Measurements from ENCODE around the gene PHKG2.

Gene PHKG2

DNA sequence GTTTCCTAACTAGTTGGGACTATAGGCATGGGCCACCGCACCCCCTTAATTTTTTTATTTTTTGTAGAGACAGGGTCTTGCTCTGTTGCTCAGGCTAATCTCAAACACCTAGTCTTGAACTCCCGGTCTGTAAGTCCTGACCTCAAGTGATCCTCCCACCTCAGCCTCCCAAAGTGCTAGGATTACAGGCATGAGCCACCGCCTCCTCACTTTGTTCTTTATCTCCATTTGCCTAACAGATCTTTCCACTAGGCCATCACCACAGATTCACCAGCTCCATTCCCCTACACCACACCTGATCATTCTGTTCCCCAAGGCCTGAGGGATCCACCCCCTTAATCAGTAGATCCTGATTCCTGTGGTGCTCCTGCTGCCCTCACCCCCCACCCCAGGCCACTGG is 46.4 kb downstream of the PHKG2 start:
- DNase-seq (ENCODE audit: insufficient read length, low spot score) (no peak), FAIRE-seq (no peak)
- no peak for TF ChIP-seq POLR2A (IDR thresholded peaks at IDR 0.05; ENCODE audit: low read depth, low read length)

DNA sequence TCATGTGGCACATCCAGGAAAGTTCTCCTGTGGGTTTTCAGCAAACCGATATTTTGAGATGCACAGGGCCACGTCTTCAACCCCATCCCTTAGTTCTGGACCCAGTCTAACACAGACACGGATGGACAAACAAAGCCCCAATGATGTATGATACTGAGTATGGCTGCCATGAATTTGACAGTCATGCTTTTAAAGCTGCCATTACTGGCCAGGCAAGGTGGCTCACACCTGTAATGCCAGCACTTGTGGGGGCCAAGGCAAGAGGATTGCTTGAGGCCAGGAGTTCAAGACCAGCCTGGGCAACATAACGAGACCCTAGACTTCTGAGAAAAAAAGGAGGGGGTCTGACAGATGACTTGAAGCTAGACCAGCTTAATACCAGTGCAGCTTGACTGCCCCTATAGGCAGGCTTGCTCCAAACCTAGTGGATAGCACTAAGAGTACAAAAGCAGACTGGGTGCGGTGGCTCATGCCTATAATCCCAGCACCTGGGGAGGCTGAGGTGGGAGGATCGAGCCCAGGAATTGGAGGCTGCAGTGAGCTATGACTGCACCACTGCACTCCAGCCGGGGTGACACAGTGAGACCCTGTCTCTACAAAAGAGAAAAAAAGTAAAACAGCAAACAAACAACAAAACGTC is 49.6 kb downstream of the PHKG2 start:
- FAIRE-seq (no peak), DNase-seq (ENCODE audit: insufficient read length, low spot score) (no peak)
- TF ChIP-seq POLR2A (IDR thresholded peaks at IDR 0.05; ENCODE audit: low read depth, low read length): no peak

Measured in H54 (cell line).